Type B pancreatic cell (in vitro differentiated cells): ENCODE results near the gene CRK. TPM values are rescaled to one million over a fixed set of nuclear protein-coding genes. Genes with fewer than 3 reads are reported as not detected.

Source experiments
- DNase-seq: peaks from one replicate; pipeline ENCODE4 v3.0.0; 2021; ENCODE audit warnings: mixed read lengths; ENCODE audit not compliant: unreplicated experiment; ENCODE audit errors: extremely low spot score
- H3K27ac Mint-ChIP-seq: 2 replicates; pipeline ENCODE4 v1.8.0; 2021; ENCODE audit warnings: mild to moderate bottlenecking, mixed read lengths
- H3K27me3 Mint-ChIP-seq: 2 replicates; pipeline ENCODE4 v1.8.0; 2021; ENCODE audit warnings: mixed read lengths
- H3K36me3 Mint-ChIP-seq: 2 replicates; pipeline ENCODE4 v1.8.0; 2021; ENCODE audit warnings: mixed read lengths
- H3K4me1 Mint-ChIP-seq: one replicate; pipeline ENCODE4 v1.8.0; 2021; ENCODE audit warnings: mixed read lengths; ENCODE audit not compliant: unreplicated experiment
- H3K4me3 Mint-ChIP-seq: 2 replicates; pipeline ENCODE4 v1.8.0; 2021; ENCODE audit warnings: mild to moderate bottlenecking, mixed read lengths
- H3K9me3 Mint-ChIP-seq: 2 replicates; pipeline ENCODE4 v1.8.0; 2021; ENCODE audit warnings: mixed read lengths
- total RNA-seq: library from RNA; stranded (reverse); gene quantifications from 2 replicates; pipeline ENCODE4 v1.2.1, GENCODE V29; 2021; ENCODE audit warnings: low replicate concordance
- TF ChIP-seq, protein P1 (sequence below): fragments of 200-600 bp; sonication (generic); conservative IDR thresholded peaks from 2 replicates; pipeline ENCODE4 v1.5.0; 2021; ENCODE audit warnings: antibody characterized with exemption, mild to moderate bottlenecking

The CRK gene
- total RNA-seq, 1 donor from 2014 or later = 49.5 TPM

DNA sequence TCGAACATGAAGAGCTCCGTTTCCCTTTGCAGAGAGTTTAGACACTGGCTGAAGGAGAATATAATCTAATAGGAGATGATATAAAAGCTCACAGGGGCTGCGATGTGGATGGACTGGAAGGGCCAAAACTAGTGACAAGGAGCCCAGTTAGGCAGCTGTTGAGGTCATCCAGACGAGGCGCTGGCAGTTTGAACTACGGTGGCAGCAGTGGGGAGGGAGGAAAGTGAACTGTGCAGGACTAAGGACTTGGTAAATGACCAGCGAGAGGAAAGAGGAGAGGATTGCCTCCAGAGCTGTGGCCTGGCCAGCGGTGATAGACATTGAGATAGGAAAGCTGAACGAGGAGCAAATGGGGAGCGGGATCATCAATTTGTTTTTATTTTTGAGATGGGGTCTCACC lies 41.4 kb downstream of the CRK start:
- TF ChIP-seq, protein P1, sequence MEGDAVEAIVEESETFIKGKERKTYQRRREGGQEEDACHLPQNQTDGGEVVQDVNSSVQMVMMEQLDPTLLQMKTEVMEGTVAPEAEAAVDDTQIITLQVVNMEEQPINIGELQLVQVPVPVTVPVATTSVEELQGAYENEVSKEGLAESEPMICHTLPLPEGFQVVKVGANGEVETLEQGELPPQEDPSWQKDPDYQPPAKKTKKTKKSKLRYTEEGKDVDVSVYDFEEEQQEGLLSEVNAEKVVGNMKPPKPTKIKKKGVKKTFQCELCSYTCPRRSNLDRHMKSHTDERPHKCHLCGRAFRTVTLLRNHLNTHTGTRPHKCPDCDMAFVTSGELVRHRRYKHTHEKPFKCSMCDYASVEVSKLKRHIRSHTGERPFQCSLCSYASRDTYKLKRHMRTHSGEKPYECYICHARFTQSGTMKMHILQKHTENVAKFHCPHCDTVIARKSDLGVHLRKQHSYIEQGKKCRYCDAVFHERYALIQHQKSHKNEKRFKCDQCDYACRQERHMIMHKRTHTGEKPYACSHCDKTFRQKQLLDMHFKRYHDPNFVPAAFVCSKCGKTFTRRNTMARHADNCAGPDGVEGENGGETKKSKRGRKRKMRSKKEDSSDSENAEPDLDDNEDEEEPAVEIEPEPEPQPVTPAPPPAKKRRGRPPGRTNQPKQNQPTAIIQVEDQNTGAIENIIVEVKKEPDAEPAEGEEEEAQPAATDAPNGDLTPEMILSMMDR = no peak
- no peak for DNase-seq
- H3K9me3 Mint-ChIP-seq = no peaks in the 10 kb centered on the region
- no peaks in the 10 kb centered on the region for H3K4me1 Mint-ChIP-seq
- H3K27ac Mint-ChIP-seq = no peak overlapping the region
- H3K4me3 Mint-ChIP-seq = no peak overlapping the region
- no peaks in the 10 kb centered on the region for H3K36me3 Mint-ChIP-seq
- no peaks in the 10 kb centered on the region for H3K27me3 Mint-ChIP-seq

DNA sequence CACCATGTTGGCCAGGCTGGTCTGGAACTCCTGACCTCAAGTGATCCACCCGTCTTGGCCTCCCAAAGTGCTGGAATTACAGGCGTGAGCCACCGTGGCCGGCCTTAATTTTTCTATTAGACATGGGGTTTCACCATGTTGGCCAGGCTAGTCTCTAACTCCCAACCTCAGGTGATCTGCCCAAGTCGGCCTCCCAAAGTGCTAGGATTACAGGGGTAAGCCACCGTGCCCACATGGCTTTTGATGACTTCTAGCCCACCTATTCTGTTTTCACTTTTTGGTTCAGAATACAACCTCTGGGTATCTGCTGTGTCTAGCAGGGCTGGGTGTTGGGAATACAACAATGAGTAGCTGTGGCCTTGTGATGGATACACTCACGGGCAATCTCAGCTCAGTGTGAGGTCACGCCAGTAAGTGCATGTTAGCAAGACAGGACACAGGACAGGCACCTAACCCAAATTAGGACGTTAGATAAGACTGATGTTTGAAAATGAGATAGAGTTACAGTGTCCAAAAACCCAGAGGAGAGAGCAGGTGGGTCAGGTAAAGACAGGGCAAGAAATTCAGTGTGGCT lies 41.9 kb downstream of the CRK start:
- Mint-ChIP-seq H3K27ac (no peak overlapping the region), H3K36me3 (no peaks in the 10 kb centered on the region), H3K4me3 (no peak overlapping the region), H3K9me3 (no peaks in the 10 kb centered on the region), H3K27me3 (no peaks in the 10 kb centered on the region), H3K4me1 (no peaks in the 10 kb centered on the region)
- no peak for DNase-seq
- TF ChIP-seq, protein P1 = no peak

DNA sequence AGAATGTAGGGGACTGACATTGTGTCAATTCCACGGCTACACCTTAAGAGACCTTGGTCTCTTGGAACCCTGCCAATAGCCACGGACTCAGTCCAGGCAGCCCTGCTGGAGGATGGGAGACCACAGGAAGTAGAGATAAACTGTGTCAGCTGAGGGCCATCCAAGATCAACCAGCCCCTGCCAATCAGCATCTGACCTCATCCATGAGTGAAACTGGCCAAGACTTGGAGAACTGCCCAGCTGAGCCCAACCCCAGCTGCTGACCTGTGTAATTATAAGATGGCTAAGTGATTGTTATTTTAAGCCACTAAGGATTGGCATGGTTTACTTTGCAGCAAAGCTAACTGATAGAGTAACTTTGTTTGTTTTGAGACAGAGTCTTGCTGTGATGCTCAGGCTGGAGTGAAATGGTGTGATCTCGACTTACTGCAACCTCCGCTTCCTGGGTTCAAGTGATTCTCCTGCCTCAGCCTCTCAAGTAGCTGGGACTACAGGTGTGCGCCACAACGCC lies 42.7 kb downstream of the CRK start:
- Mint-ChIP-seq H3K36me3 (no peaks in the 10 kb centered on the region), H3K27ac (no peak overlapping the region), H3K9me3 (no peaks in the 10 kb centered on the region), H3K27me3 (no peaks in the 10 kb centered on the region), H3K4me1 (no peaks in the 10 kb centered on the region), H3K4me3 (no peak overlapping the region)
- DNase-seq = no peak
- TF ChIP-seq, protein P1 = no peak

DNA sequence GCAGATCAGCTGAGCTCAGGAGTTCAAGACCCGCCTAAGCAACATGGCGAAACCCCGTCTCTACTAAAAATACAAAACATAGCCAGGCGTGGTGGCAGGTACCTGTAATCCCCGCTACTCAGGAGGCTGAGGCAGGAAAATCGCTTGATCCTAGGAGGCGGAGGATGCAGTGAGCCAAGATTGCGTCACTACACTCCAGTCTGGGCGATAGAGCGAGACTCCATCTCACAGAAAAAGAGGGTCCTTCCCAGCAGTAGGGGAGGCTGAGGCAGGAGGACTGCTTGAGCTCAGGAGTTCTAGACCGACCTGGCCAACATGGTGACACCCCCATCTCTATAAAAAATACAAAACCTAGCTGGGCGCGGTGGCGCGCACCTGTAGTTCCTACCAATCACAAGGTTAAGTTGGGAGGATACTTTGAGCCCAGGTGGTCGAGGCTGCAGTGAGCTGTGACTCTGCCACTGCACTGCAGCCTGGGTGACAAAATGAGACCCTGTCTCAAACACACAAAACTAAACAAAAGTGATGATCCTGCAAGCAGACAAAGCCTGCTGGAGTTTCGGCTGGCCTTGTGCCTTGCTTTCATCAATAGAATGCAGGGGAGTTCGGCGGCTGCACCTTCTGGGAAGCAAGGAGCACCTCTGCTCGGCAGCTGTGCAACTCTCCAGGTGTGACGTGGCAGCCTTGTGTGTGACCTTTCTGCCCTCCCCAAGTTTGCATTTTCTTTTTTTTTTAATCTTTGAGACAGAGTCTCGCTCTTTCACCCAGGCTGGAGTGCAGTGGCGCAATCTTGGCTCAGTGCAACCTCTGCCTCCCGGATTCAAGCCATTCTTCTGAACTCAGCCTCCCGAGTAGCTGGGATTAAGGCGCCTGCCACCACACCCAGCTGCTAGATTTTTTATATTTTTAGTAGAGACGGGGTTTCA lies 43.6 kb downstream of the CRK start:
- H3K4me1 Mint-ChIP-seq = no peaks in the 10 kb centered on the region
- H3K36me3 Mint-ChIP-seq = no peaks in the 10 kb centered on the region
- H3K9me3 Mint-ChIP-seq = no peaks in the 10 kb centered on the region
- no peaks in the 10 kb centered on the region for H3K27me3 Mint-ChIP-seq
- no peak for DNase-seq
- no peak overlapping the region for H3K27ac Mint-ChIP-seq
- no peak overlapping the region for H3K4me3 Mint-ChIP-seq
- TF ChIP-seq, protein P1 = no peak

DNA sequence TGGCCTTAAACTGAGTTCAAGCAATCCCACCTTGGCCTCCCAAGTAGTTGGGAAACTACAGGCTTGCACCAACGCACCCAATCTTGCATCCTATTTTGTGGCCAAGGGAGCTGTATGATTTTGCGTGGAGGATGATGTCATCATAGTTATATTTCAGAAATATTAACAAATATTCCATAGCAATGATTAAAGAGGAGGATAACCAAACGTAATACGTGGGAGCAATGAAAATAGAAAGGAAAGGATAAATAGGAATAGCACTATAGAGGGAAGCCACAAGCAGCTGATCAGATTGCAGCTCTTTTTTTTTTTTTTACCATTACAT lies 53.8 kb downstream of the CRK start:
- H3K27ac Mint-ChIP-seq = peak overlapping the region; percentile 61
- H3K27me3 Mint-ChIP-seq = peaks cover 4% of the 10 kb centered on the region
- TF ChIP-seq, protein P1 = no peak
- H3K36me3 Mint-ChIP-seq = peaks cover 17% of the 10 kb centered on the region
- DNase-seq = no peak
- no peaks in the 10 kb centered on the region for H3K9me3 Mint-ChIP-seq
- peaks cover 12% of the 10 kb centered on the region for H3K4me1 Mint-ChIP-seq
- H3K4me3 Mint-ChIP-seq = peak overlapping the region; percentile 41
